Neural progenitor cell (in vitro differentiated cells): Measurements from ENCODE around the gene PDE8B. TPM values are rescaled to one million over a fixed set of nuclear protein-coding genes. Genes with fewer than 3 reads are reported as not detected.

Experiments used
- DNase-seq: peaks from one replicate; pipeline ENCODE4 v3.0.0-alpha.2; 2016; ENCODE audit warnings: low spot score
- H2AFZ ChIP-seq: fragments of 200-600 bp; sonication (generic); replicated peaks from 2 replicates; pipeline ENCODE4 v1.6.1; 2016; ENCODE audit warnings: antibody characterized with exemption
- H3F3A ChIP-seq: fragments of 200-600 bp; sonication (generic); 2 replicates; pipeline ENCODE4 v1.6.1; 2016; ENCODE audit warnings: antibody characterized with exemption, low read depth
- H3K27ac ChIP-seq: fragments of 200-600 bp; sonication (generic); 2 replicates; pipeline ENCODE4 v1.5.1; 2016; ENCODE audit warnings: mild to moderate bottlenecking
- H3K27me3 ChIP-seq: fragments of 200-600 bp; sonication (generic); 2 replicates; pipeline ENCODE4 v1.6.1; 2016; ENCODE audit warnings: mild to moderate bottlenecking, moderate library complexity
- H3K36me3 ChIP-seq: fragments of 200-600 bp; sonication (generic); 2 replicates; pipeline ENCODE4 v1.5.1; 2016
- H3K4me1 ChIP-seq: fragments of 200-600 bp; sonication (generic); 2 replicates; pipeline ENCODE4 v1.6.1; 2016; ENCODE audit warnings: mixed run types
- H3K4me2 ChIP-seq: fragments of 200-600 bp; sonication (generic); 2 replicates; pipeline ENCODE4 v1.6.1; 2016
- H3K4me3 ChIP-seq: fragments of 200-600 bp; sonication (generic); 2 replicates; pipeline ENCODE4 v1.5.1; 2016
- H3K79me2 ChIP-seq: fragments of 200-600 bp; sonication (generic); 2 replicates; pipeline ENCODE4 v1.6.1; 2016; ENCODE audit warnings: low read depth
- H3K9ac ChIP-seq: fragments of 200-600 bp; sonication (generic); 2 replicates; pipeline ENCODE4 v1.6.1; 2016
- H3K9me3 ChIP-seq: fragments of 200-600 bp; sonication (generic); 2 replicates; pipeline ENCODE4 v1.5.1; 2016; ENCODE audit warnings: low read depth
- H4K20me1 ChIP-seq: fragments of 200-600 bp; sonication (generic); 2 replicates; pipeline ENCODE4 v1.6.1; 2016; ENCODE audit warnings: low read depth
- H3K27ac Mint-ChIP-seq: 3 replicates; pipeline ENCODE4 v1.8.0; 2021; ENCODE audit warnings: mixed read lengths
- H3K27me3 Mint-ChIP-seq: 2 replicates; pipeline ENCODE4 v1.8.0; 2022; ENCODE audit warnings: low read depth, mild to moderate bottlenecking, inconsistent platforms, moderate library complexity, mixed read lengths; ENCODE audit not compliant: insufficient read depth
- H3K36me3 Mint-ChIP-seq: 3 replicates; pipeline ENCODE4 v1.8.0; 2021; ENCODE audit warnings: mixed read lengths
- H3K4me1 Mint-ChIP-seq: 3 replicates; pipeline ENCODE4 v1.8.0; 2021; ENCODE audit warnings: mixed read lengths
- H3K4me3 Mint-ChIP-seq: 3 replicates; pipeline ENCODE4 v1.8.0; 2021; ENCODE audit warnings: mild to moderate bottlenecking, moderate library complexity, mixed read lengths
- H3K9me3 Mint-ChIP-seq: 3 replicates; pipeline ENCODE4 v1.8.0; 2020; ENCODE audit warnings: mixed read lengths
- EZH2 ChIP-seq: fragments of 200-600 bp; sonication (generic); IDR thresholded peaks from 2 replicates; pipeline ENCODE4 v1.6.1; 2017; ENCODE audit warnings: antibody characterized with exemption, mild to moderate bottlenecking, moderate library complexity
- EZH2phosphoT487 ChIP-seq: fragments of 200-600 bp; sonication (generic); IDR thresholded peaks from 2 replicates; pipeline ENCODE4 v1.6.1; 2017; ENCODE audit warnings: antibody characterized with exemption
- total RNA-seq: library from RNA; depleted of rRNA; stranded (reverse); fragments of >200 nt; gene quantifications from 2 replicates; pipeline ENCODE4 v1.2.3, GENCODE V29; 2015; ENCODE audit warnings: low replicate concordance
- TF ChIP-seq, protein P1 (sequence below): fragments of 200-600 bp; sonication (generic); IDR thresholded peaks from 2 replicates; pipeline ENCODE4 v1.5.1; 2017; ENCODE audit warnings: antibody characterized with exemption, mild to moderate bottlenecking

PDE8B gene
- total RNA-seq, 1 donor from 2014 or later, result 4.3 TPM

DNA sequence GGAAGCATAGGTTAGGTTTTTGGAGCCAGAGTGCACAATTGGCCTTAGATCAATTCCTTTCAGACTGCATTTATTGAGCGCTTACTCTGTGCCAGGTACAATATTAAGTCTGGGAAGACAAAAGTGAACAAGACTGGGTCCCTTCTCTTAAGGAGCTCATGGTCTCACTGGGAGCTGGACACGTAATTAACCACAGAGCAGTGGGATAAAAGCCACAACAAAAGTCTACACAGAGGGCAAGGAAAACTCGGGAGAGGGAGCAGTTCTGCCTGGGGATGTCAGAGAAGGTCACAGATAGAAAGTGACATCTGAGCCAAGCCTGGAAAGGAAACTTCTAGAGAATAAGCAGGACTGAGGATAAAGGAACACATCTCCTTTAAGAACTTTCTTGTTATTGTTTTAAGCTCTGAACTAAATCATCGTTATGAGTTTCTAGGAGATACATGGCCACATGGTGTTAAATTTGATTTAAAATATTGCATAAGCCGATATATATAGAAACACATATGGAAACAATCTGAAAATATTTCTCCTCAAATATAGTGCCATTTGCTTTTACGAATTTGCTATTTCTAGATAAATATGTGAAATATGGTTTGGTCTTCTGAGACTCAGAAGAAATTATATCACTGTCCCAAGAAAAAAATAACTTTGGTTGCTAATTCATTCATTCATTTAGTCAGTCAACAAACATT lies 40.1 kb upstream of the PDE8B start:
- Mint-ChIP-seq H3K9me3 (no peaks in the 10 kb centered on the region), H3K27me3 (peaks cover 2% of the 10 kb centered on the region), H3K36me3 (no peaks in the 10 kb centered on the region), H3K27ac (no peak overlapping the region), H3K4me1 (no peaks in the 10 kb centered on the region), H3K4me3 (no peak overlapping the region)
- Histone ChIP-seq H3K27ac (no peak overlapping the region), H3K4me3 (no peak overlapping the region), H3K27me3 (no peaks in the 10 kb centered on the region), H3K36me3 (no peaks in the 10 kb centered on the region), H2AFZ (no peak overlapping the region), H3K79me2 (no peaks in the 10 kb centered on the region), H3F3A (no peaks in the 10 kb centered on the region), H3K9me3 (no peaks in the 10 kb centered on the region), H4K20me1 (no peaks in the 10 kb centered on the region), H3K4me2 (no peak overlapping the region), H3K4me1 (no peaks in the 10 kb centered on the region), H3K9ac (no peak overlapping the region)
- no peak for TF ChIP-seq EZH2
- TF ChIP-seq, protein P1, sequence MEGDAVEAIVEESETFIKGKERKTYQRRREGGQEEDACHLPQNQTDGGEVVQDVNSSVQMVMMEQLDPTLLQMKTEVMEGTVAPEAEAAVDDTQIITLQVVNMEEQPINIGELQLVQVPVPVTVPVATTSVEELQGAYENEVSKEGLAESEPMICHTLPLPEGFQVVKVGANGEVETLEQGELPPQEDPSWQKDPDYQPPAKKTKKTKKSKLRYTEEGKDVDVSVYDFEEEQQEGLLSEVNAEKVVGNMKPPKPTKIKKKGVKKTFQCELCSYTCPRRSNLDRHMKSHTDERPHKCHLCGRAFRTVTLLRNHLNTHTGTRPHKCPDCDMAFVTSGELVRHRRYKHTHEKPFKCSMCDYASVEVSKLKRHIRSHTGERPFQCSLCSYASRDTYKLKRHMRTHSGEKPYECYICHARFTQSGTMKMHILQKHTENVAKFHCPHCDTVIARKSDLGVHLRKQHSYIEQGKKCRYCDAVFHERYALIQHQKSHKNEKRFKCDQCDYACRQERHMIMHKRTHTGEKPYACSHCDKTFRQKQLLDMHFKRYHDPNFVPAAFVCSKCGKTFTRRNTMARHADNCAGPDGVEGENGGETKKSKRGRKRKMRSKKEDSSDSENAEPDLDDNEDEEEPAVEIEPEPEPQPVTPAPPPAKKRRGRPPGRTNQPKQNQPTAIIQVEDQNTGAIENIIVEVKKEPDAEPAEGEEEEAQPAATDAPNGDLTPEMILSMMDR, result no peak
- no peak for TF ChIP-seq EZH2phosphoT487
- DNase-seq, result no peak

- no peak overlapping the region for H2AFZ ChIP-seq
- H3K9ac ChIP-seq, result no peak overlapping the region
- H3K27ac ChIP-seq, result no peak overlapping the region
- no peaks in the 10 kb centered on the region for H3K36me3 Mint-ChIP-seq
- H3F3A ChIP-seq, result no peaks in the 10 kb centered on the region
- no peaks in the 10 kb centered on the region for H3K27me3 Mint-ChIP-seq
- TF ChIP-seq, protein P1, result no peak
- TF ChIP-seq EZH2 (no peak), EZH2phosphoT487 (no peak)
- H3K27me3 ChIP-seq, result no peaks in the 10 kb centered on the region
- H3K27ac Mint-ChIP-seq, result no peak overlapping the region
- H3K4me1 ChIP-seq, result no peaks in the 10 kb centered on the region
- no peaks in the 10 kb centered on the region for H3K9me3 ChIP-seq
- no peaks in the 10 kb centered on the region for H3K36me3 ChIP-seq
- no peak overlapping the region for H3K4me3 Mint-ChIP-seq
- no peak overlapping the region for H3K4me2 ChIP-seq
- DNase-seq, result no peak
- H4K20me1 ChIP-seq, result no peaks in the 10 kb centered on the region
- H3K79me2 ChIP-seq, result no peaks in the 10 kb centered on the region
- H3K4me1 Mint-ChIP-seq, result no peaks in the 10 kb centered on the region
- H3K4me3 ChIP-seq, result no peak overlapping the region
- H3K9me3 Mint-ChIP-seq, result no peaks in the 10 kb centered on the region
Observed at GRCh38 chr5:77171141-77171910, 39.2 kb upstream of the PDE8B start.

- TF ChIP-seq, protein P1, result no peak
- no peak for TF ChIP-seq EZH2
- TF ChIP-seq EZH2phosphoT487, result no peak
- Histone ChIP-seq H3K79me2 (no peaks in the 10 kb centered on the region), H3K9ac (no peak overlapping the region), H4K20me1 (no peaks in the 10 kb centered on the region), H2AFZ (no peak overlapping the region), H3K4me3 (no peak overlapping the region), H3K36me3 (no peaks in the 10 kb centered on the region), H3K4me2 (no peak overlapping the region), H3K9me3 (no peaks in the 10 kb centered on the region), H3F3A (no peaks in the 10 kb centered on the region), H3K27me3 (no peaks in the 10 kb centered on the region), H3K27ac (no peak overlapping the region), H3K4me1 (no peaks in the 10 kb centered on the region)
- no peaks in the 10 kb centered on the region for H3K36me3 Mint-ChIP-seq
- no peak overlapping the region for H3K4me3 Mint-ChIP-seq
- H3K27me3 Mint-ChIP-seq, result no peaks in the 10 kb centered on the region
- H3K9me3 Mint-ChIP-seq, result no peaks in the 10 kb centered on the region
- no peaks in the 10 kb centered on the region for H3K4me1 Mint-ChIP-seq
- DNase-seq, result no peak
- H3K27ac Mint-ChIP-seq, result no peak overlapping the region
Observed at GRCh38 chr5:77172713-77173328, 37.7 kb upstream of the PDE8B start.
